Fibroblast of villous mesenchyme (primary cell): ENCODE results near the gene MZB1. TPM values are rescaled to one million over a fixed set of nuclear protein-coding genes. Genes with fewer than 3 reads are reported as not detected.
"Not testable (repeated sequence)": the region's sequence is repeated elsewhere in the genome, so short reads cannot be mapped to it uniquely, and the experiment has no call there.

Experiments used
- DNase-seq: peaks from one replicate; pipeline ENCODE4 v3.0.0-alpha.2; 2010; ENCODE audit warnings: low read depth
- H3K4me3 ChIP-seq: 2 replicates; pipeline ENCODE4 v1.5.1; 2011; ENCODE audit warnings: low read depth, mild to moderate bottlenecking, low read length
- CTCF ChIP-seq: IDR thresholded peaks from 2 replicates; pipeline ENCODE4 v1.5.1; 2012; ENCODE audit warnings: low read depth, mild to moderate bottlenecking, low read length; ENCODE audit not compliant: insufficient read depth
- total RNA-seq: library from RNA; depleted of rRNA; stranded (reverse); fragments of >200 nt; gene quantifications from 2 replicates; pipeline ENCODE4 v1.2.3, GENCODE V29; 2012

The MZB1 gene
- total RNA-seq, 1 donor: 0.43 TPM

- DNase-seq: peak; percentile 87
- H3K4me3 ChIP-seq: no peak overlapping the region
- no peak for TF ChIP-seq CTCF
Observed at GRCh38 chr5:139410993-139411828, 21.5 kb upstream of the MZB1 start.

- no peak for TF ChIP-seq CTCF
- no peak overlapping the region for H3K4me3 ChIP-seq
- DNase-seq: no peak
Observed at GRCh38 chr5:139410121-139410992, 20.6 kb upstream of the MZB1 start.

DNA sequence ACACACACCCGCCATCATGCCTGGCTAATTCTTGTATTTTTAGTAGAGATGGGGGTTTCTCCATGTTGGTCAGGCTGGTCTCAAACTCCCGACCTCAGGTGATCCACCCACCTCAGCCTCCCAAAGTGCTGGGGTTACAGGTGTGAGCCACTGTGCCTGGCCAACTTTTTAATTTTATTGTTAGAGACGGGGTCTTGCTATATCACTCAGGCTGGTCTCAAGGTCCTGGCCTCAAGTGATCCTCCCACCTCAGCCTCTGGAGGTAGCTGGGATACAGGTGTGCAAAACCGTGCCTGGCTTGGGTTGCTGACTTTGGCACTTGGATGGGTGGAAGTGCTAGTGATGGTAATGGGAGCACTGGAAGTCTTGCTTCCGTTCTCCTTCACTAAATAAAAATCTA, 19.4 kb upstream of the MZB1 start:
- DNase-seq, H3K4me3 ChIP-seq: not testable (repeated sequence)

DNA sequence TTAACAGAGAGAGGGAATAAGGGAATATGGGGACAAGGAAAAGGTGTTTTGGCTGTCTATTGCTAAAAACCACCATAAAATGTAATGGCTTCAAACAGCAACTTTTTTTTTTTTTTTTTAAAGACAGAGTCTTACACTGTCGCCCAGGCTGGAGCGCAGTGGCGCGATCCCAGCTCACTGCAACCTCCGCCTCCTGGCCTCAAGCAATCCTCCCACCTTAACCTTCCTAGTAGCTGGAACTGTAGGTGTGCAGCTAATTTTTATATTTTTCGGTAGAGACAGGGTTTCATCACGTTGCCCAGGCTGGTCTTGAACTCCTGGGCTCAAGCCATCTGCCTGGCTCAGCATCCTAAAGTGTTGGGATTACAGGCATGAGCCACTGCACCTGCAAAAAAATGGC, 18.5 kb upstream of the MZB1 start:
- DNase-seq: no peak
- TF ChIP-seq CTCF: no peak
- H3K4me3 ChIP-seq: no peak overlapping the region

GRCh38 chr5:139407517-139407916, 17.8 kb upstream of the MZB1 start:
- DNase-seq: no peak
- H3K4me3 ChIP-seq: no peak overlapping the region
- no peak for TF ChIP-seq CTCF

- DNase-seq: no peak
- TF ChIP-seq CTCF: no peak
- no peak overlapping the region for H3K4me3 ChIP-seq
Observed at GRCh38 chr5:139406963-139407362, 17.2 kb upstream of the MZB1 start.

GRCh38 chr5:139404484-139404840, 14.7 kb upstream of the MZB1 start:
- no peak for TF ChIP-seq CTCF
- H3K4me3 ChIP-seq: peak overlapping the region; percentile 10
- no peak for DNase-seq
